Measurements from ENCODE around the gene PRDX5. TPM values are rescaled to one million over a fixed set of nuclear protein-coding genes. Genes with fewer than 3 reads are reported as not detected.

PRDX5 gene
- total and polyA plus RNA-seq, 9 of the 15 experiments (the other 6 are each of a cell fraction or from before 2014, with no cell fraction given) = 40.8 to 327 (median 204) TPM

DNA sequence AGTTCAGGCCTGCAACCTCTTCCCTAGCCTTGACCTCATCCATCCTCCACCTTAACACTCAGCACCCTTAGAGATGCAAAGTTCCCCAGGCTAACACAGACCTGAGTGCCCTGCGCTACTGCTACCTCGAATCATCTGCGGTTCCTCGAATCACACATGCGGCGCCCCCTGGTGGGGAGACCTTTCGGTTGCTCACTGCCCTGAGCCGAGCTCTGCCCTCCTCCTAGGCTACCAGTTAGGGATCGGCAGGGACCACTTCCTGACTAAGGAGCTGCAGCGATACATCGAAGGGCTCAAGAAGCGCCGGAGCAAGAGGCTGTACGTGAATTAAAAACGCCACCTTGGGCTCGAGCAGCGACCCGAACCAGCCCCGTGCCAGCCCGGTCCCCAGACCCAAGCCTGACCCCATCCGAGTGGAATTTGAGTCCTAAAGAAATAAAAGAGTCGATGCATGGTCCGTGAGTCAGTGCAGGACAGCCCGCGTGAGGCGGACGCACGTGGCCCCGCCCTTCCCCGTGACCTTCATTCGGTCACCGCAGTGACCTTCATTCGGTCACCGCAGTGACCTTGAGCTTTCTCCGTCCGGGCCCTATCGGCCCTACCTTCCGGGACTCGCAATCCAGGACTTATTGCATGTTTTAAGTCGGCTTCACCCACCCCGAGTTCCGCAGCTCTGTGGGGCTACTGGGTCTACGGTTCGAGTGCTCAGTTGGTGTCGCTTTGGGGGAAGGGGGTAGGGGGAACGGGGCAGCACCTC is 13.4 kb upstream of the PRDX5 start (continued):
- TF ChIP-seq, protein P1, sequence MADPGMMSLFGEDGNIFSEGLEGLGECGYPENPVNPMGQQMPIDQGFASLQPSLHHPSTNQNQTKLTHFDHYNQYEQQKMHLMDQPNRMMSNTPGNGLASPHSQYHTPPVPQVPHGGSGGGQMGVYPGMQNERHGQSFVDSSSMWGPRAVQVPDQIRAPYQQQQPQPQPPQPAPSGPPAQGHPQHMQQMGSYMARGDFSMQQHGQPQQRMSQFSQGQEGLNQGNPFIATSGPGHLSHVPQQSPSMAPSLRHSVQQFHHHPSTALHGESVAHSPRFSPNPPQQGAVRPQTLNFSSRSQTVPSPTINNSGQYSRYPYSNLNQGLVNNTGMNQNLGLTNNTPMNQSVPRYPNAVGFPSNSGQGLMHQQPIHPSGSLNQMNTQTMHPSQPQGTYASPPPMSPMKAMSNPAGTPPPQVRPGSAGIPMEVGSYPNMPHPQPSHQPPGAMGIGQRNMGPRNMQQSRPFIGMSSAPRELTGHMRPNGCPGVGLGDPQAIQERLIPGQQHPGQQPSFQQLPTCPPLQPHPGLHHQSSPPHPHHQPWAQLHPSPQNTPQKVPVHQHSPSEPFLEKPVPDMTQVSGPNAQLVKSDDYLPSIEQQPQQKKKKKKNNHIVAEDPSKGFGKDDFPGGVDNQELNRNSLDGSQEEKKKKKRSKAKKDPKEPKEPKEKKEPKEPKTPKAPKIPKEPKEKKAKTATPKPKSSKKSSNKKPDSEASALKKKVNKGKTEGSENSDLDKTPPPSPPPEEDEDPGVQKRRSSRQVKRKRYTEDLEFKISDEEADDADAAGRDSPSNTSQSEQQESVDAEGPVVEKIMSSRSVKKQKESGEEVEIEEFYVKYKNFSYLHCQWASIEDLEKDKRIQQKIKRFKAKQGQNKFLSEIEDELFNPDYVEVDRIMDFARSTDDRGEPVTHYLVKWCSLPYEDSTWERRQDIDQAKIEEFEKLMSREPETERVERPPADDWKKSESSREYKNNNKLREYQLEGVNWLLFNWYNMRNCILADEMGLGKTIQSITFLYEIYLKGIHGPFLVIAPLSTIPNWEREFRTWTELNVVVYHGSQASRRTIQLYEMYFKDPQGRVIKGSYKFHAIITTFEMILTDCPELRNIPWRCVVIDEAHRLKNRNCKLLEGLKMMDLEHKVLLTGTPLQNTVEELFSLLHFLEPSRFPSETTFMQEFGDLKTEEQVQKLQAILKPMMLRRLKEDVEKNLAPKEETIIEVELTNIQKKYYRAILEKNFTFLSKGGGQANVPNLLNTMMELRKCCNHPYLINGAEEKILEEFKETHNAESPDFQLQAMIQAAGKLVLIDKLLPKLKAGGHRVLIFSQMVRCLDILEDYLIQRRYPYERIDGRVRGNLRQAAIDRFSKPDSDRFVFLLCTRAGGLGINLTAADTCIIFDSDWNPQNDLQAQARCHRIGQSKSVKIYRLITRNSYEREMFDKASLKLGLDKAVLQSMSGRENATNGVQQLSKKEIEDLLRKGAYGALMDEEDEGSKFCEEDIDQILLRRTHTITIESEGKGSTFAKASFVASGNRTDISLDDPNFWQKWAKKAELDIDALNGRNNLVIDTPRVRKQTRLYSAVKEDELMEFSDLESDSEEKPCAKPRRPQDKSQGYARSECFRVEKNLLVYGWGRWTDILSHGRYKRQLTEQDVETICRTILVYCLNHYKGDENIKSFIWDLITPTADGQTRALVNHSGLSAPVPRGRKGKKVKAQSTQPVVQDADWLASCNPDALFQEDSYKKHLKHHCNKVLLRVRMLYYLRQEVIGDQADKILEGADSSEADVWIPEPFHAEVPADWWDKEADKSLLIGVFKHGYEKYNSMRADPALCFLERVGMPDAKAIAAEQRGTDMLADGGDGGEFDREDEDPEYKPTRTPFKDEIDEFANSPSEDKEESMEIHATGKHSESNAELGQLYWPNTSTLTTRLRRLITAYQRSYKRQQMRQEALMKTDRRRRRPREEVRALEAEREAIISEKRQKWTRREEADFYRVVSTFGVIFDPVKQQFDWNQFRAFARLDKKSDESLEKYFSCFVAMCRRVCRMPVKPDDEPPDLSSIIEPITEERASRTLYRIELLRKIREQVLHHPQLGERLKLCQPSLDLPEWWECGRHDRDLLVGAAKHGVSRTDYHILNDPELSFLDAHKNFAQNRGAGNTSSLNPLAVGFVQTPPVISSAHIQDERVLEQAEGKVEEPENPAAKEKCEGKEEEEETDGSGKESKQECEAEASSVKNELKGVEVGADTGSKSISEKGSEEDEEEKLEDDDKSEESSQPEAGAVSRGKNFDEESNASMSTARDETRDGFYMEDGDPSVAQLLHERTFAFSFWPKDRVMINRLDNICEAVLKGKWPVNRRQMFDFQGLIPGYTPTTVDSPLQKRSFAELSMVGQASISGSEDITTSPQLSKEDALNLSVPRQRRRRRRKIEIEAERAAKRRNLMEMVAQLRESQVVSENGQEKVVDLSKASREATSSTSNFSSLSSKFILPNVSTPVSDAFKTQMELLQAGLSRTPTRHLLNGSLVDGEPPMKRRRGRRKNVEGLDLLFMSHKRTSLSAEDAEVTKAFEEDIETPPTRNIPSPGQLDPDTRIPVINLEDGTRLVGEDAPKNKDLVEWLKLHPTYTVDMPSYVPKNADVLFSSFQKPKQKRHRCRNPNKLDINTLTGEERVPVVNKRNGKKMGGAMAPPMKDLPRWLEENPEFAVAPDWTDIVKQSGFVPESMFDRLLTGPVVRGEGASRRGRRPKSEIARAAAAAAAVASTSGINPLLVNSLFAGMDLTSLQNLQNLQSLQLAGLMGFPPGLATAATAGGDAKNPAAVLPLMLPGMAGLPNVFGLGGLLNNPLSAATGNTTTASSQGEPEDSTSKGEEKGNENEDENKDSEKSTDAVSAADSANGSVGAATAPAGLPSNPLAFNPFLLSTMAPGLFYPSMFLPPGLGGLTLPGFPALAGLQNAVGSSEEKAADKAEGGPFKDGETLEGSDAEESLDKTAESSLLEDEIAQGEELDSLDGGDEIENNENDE (IDR thresholded peaks at IDR 0.05; ENCODE audit: low read depth, low read length) = no peak
- peak; percentile 71 for TF ChIP-seq ARID4B (CRISPR knock-in tag; IDR thresholded peaks at IDR 0.05)
- TF ChIP-seq ZNF655 (CRISPR knock-in tag; IDR thresholded peaks at IDR 0.05) = no peak
- TF ChIP-seq CBX2 (IDR thresholded peaks at IDR 0.05; ENCODE audit: insufficient read depth, low read length, poor library complexity, severe bottlenecking) = no peak
- no peak for TF ChIP-seq PHF21A (IDR thresholded peaks at IDR 0.05; ENCODE audit: borderline replicate concordance, low read depth)
- TF ChIP-seq FOXK2 (conservative IDR thresholded peaks at IDR 0.05 in 1 of 2, IDR thresholded peaks at IDR 0.05 in 1 of 2; ENCODE audit: low read depth in 2 of 2) = no peak
- 0 out of 2 replicates have a peak, but pooled peaks have one; percentile 59 for TF ChIP-seq ELF2 (CRISPR knock-in tag; IDR thresholded peaks at IDR 0.05)
- no peak for TF ChIP-seq ZNF778 (CRISPR knock-in tag; IDR thresholded peaks at IDR 0.05)
- TF ChIP-seq ZNF134 (CRISPR knock-in tag; conservative IDR thresholded peaks at IDR 0.05) = no peak
- no peak; the same call in 1 of the 2 replicates for TF ChIP-seq CREM (IDR thresholded peaks at IDR 0.05; ENCODE audit: low read depth)
